ENCODE measurements around the gene ATAD1.
A peak's percentile ranks its signal among the peaks of the same experiment; 100 is the strongest.
"Not testable (repeated sequence)": the region's sequence is repeated elsewhere in the genome, so short reads cannot be mapped to it uniquely, and the experiment has no call there.

The ATAD1 gene

GRCh38 chr10:87842776-87843497 lies 24.9 kb upstream of the ATAD1 start:
- in situ Hi-C loops (cut with HindIII; ENCODE audit: low pct_unique_long_range_greater_than_20kb, low sequenced_read_pairs): no loop called here
- TF ChIP-seq JUND (IDR thresholded peaks at IDR 0.05; ENCODE audit: low read depth): no peak
- DNase-seq (ENCODE audit: low read depth in 1 of 2, low spot score in 1 of 2): peak in 1 of 2 experiments; percentile 65

GRCh38 chr10:87842220-87842641 lies 24.2 kb upstream of the ATAD1 start:
- no peak for TF ChIP-seq JUND (IDR thresholded peaks at IDR 0.05; ENCODE audit: low read depth)
- in situ Hi-C loops (cut with HindIII; ENCODE audit: low pct_unique_long_range_greater_than_20kb, low sequenced_read_pairs): no loop called here
- no peak for DNase-seq (ENCODE audit: low read depth in 1 of 2, low spot score in 1 of 2)

DNA sequence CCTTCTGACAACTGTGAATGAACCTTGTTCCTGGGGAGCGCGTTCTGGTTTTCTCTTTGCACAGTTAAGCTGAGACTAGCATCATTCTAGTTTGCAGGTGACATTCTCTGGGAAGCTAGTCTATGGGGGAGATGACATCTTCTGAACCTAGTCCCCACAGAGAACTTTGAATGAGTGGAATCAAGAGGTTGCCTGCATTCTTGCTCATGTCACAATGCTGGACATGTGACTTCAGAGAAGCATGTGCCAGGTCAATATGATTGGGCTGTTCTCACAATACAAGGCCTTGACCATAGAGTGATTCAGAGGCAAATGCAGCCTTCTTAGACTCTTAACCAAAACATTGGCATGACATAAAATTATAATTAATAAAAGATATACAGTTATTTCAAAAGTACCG lies 23.2 kb upstream of the ATAD1 start:
- DNase-seq (ENCODE audit: low read depth in 1 of 2, low spot score in 1 of 2): no peak
- in situ Hi-C loops (cut with HindIII; ENCODE audit: low pct_unique_long_range_greater_than_20kb, low sequenced_read_pairs): no loop called here
- TF ChIP-seq JUND (IDR thresholded peaks at IDR 0.05; ENCODE audit: low read depth): no peak

DNA sequence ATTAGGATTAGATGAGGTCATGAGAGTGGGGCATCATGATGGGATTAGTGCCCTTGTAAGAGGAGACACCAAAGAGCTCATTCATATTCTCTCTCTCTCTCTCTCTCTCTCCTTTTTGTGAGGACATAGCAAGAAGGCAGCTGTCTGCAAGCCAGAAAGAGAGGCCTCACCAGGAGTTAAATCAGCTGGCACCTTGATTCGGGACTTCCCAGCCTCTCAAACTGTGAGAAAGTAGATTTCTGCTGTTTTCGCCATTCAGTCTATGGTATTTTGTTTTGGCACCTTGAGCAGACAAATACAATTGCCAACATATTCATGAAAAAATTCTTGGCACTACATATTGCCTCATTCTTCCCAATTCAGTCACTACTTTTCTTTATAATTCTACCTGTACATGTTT lies 20.6 kb upstream of the ATAD1 start:
- no peak for TF ChIP-seq JUND (IDR thresholded peaks at IDR 0.05; ENCODE audit: low read depth)
- in situ Hi-C loops (cut with HindIII; ENCODE audit: low pct_unique_long_range_greater_than_20kb, low sequenced_read_pairs): no loop called here
- no peak for DNase-seq (ENCODE audit: low read depth in 1 of 2, low spot score in 1 of 2)

GRCh38 chr10:87837445-87837844 lies 19.4 kb upstream of the ATAD1 start:
- in situ Hi-C loops (cut with HindIII; ENCODE audit: low pct_unique_long_range_greater_than_20kb, low sequenced_read_pairs): no loop called here
- TF ChIP-seq JUND (IDR thresholded peaks at IDR 0.05; ENCODE audit: low read depth): no peak
- DNase-seq (ENCODE audit: low read depth in 1 of 2, low spot score in 1 of 2): no peak

- in situ Hi-C loops (cut with HindIII; ENCODE audit: low pct_unique_long_range_greater_than_20kb, low sequenced_read_pairs): no loop called here
- TF ChIP-seq JUND (IDR thresholded peaks at IDR 0.05; ENCODE audit: low read depth): no peak
- no peak for DNase-seq (ENCODE audit: low read depth in 1 of 2, low spot score in 1 of 2)
Observed at GRCh38 chr10:87836098-87836497, 18.1 kb upstream of the ATAD1 start.

GRCh38 chr10:87829986-87830729 lies 12.1 kb upstream of the ATAD1 start:
- no peak for TF ChIP-seq JUND (IDR thresholded peaks at IDR 0.05; ENCODE audit: low read depth)
- no peak for DNase-seq (ENCODE audit: low read depth in 1 of 2, low spot score in 1 of 2)
- in situ Hi-C loops (cut with HindIII; ENCODE audit: low pct_unique_long_range_greater_than_20kb, low sequenced_read_pairs): no loop called here

DNA sequence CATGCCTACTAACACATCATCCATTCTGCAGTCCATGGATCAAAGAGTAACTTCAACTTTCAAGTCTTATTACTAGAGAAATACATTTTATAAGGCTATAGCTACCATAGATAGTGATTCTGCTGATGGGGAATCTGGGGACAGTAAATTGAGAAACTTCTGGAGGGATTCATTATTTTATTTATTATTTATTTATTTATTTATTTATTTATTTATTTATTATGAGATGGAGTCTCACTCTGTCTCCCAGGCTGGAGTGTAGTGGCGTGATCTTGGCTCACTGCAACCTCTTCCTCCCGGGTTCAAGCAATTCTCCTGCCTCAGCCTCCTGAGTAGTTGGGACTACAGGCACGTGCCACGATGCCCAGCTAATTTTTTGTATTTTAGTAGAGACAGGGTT lies 11.0 kb upstream of the ATAD1 start:
- in situ Hi-C loops (cut with HindIII; ENCODE audit: low pct_unique_long_range_greater_than_20kb, low sequenced_read_pairs); DNase-seq (ENCODE audit: low read depth in 1 of 2, low spot score in 1 of 2): not testable (repeated sequence)

DNA sequence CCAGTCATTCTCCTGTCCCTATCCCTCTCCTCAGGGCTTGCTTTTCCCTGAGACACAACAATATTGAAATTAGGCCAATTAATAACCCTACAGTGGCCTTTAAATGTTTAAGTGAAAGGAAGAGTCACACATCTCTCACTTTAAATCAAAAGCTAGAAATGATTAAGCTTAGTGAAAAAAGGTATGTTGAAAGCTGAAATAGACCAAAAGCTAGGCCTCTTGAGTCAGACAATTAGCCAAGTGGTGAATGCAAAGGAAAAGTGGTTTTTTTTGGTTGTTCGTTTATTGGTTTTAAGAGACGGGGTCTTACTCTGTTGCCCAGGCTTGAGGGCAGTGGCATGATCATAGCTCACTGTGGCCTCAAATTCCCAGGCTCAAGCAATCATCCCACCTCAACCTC lies 9.7 kb upstream of the ATAD1 start:
- in situ Hi-C loops (cut with HindIII; ENCODE audit: low pct_unique_long_range_greater_than_20kb, low sequenced_read_pairs): no loop called here

DNA sequence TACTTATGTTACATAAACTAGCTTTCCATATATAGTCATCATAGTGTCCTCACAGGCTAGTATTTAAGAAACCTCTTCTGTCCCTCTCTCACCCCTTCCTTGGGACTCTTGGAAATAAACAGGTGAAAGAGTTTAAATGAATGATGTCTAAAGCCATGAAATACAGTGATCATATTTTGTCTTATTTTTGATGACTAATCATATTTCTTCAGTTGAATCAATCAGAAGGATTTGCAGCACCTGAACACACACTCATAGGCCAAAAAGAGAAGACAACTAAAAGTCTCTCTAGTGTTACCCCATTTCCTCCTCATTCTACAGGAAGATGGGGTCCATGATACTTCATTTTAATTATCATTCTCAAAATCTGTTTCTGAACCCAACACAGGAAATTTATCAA lies 8.6 kb upstream of the ATAD1 start:
- in situ Hi-C loops (cut with HindIII; ENCODE audit: low pct_unique_long_range_greater_than_20kb, low sequenced_read_pairs): no loop called here
- DNase-seq (ENCODE audit: low read depth in 1 of 2, low spot score in 1 of 2): no peak
- TF ChIP-seq JUND (IDR thresholded peaks at IDR 0.05; ENCODE audit: low read depth): no peak

More for the DNA sequence above, 9.7 kb upstream of the ATAD1 start:
- TF ChIP-seq JUND (IDR thresholded peaks at IDR 0.05; ENCODE audit: low read depth): no peak
- DNase-seq (ENCODE audit: low read depth in 1 of 2, low spot score in 1 of 2): no peak

GRCh38 chr10:87819289-87819585 lies 1.2 kb upstream of the ATAD1 start:
- TF ChIP-seq JUND (IDR thresholded peaks at IDR 0.05; ENCODE audit: low read depth): no peak

GRCh38 chr10:87818505-87819288 lies 671 bp upstream of the ATAD1 start:
- peak; percentile 18 to 47 for DNase-seq (ENCODE audit: low read depth in 1 of 2, low spot score in 1 of 2)
- in situ Hi-C loops (cut with HindIII; ENCODE audit: low pct_unique_long_range_greater_than_20kb, low sequenced_read_pairs): no loop called here
- TF ChIP-seq JUND (IDR thresholded peaks at IDR 0.05; ENCODE audit: low read depth): no peak

More at GRCh38 chr10:87819289-87819585, 1.2 kb upstream of the ATAD1 start:
- no peak for DNase-seq (ENCODE audit: low read depth in 1 of 2, low spot score in 1 of 2)
- in situ Hi-C loops (cut with HindIII; ENCODE audit: low pct_unique_long_range_greater_than_20kb, low sequenced_read_pairs): no loop called here
